AG10803 (cell line): Measurements from ENCODE around the gene CCDC61.

ENCODE experiments used
- DNase-seq: peaks from one replicate; pipeline ENCODE4 v3.0.0; 2010; ENCODE audit warnings: low read depth
- H3K4me3 ChIP-seq: 2 replicates; pipeline ENCODE4 v1.5.1; 2011; ENCODE audit warnings: mild to moderate bottlenecking, low read length, control low read depth
- TF ChIP-seq, protein P1 (sequence below): conservative IDR thresholded peaks from 2 replicates; pipeline ENCODE4 v1.5.1; 2011; ENCODE audit warnings: mild to moderate bottlenecking, low read length, control low read depth, inconsistent platforms

CCDC61 gene

GRCh38 chr19:46036744-46037128 is 41.5 kb downstream of the CCDC61 start:
- DNase-seq = no peak
- no peak overlapping the region for H3K4me3 ChIP-seq
- TF ChIP-seq, protein P1, sequence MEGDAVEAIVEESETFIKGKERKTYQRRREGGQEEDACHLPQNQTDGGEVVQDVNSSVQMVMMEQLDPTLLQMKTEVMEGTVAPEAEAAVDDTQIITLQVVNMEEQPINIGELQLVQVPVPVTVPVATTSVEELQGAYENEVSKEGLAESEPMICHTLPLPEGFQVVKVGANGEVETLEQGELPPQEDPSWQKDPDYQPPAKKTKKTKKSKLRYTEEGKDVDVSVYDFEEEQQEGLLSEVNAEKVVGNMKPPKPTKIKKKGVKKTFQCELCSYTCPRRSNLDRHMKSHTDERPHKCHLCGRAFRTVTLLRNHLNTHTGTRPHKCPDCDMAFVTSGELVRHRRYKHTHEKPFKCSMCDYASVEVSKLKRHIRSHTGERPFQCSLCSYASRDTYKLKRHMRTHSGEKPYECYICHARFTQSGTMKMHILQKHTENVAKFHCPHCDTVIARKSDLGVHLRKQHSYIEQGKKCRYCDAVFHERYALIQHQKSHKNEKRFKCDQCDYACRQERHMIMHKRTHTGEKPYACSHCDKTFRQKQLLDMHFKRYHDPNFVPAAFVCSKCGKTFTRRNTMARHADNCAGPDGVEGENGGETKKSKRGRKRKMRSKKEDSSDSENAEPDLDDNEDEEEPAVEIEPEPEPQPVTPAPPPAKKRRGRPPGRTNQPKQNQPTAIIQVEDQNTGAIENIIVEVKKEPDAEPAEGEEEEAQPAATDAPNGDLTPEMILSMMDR = no peak

DNA sequence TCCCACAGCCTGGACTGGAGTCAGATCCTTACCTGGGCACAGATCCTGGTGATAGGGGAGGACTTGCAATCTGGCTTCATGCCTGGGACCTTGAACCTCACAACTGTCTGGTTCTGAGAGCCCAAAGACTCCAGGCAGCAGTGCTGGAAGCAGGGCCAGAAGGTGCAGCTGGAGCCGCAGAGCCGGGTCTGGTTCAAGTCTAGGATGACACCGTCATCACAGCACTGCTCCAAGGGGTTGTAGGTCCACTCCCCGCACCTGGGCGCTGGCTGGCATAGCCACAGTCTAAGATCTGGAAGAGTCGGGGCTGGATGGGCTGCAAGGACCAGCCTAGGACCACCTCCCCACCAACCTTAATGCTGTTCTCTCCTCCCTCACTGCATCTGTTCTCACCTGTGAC is 44.9 kb downstream of the CCDC61 start:
- H3K4me3 ChIP-seq = no peak overlapping the region
- TF ChIP-seq, protein P1 = no peak
- DNase-seq = no peak

DNA sequence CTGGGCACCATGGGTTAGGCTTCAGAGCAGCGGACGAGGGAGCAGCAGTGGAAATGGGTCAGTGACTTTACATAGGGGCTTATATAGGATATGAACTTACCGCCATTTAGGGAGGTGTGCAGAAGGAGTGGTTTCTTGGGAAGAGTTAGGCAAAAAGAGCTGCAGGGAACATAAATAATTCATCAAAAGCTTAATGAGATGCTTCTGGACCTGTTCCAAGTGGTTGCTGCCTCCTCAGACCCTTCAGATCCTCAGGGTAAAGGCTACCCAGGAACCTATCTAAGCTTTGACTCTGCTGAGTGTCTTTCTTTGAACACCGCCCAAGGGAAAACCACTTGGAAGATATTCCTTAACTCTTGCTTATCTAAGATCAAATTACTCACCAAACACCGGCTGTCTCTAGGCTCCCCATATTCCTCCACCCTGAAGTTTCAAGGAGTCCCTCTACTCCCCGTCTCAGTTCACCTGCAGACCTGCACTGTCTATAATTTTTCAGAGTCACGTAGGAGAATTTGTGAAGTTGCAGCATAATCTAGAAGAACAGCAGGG is 45.8 kb downstream of the CCDC61 start, which contains the start of gene IGFL4:
IGFL4 (minus strand) TSS at position 51 of the 549 bp plus-strand sequence; CDS start at position 11, 40 bp downstream.
- no peak for DNase-seq
- TF ChIP-seq, protein P1 = no peak
- H3K4me3 ChIP-seq = no peak within 1 kb of the TSS

DNA sequence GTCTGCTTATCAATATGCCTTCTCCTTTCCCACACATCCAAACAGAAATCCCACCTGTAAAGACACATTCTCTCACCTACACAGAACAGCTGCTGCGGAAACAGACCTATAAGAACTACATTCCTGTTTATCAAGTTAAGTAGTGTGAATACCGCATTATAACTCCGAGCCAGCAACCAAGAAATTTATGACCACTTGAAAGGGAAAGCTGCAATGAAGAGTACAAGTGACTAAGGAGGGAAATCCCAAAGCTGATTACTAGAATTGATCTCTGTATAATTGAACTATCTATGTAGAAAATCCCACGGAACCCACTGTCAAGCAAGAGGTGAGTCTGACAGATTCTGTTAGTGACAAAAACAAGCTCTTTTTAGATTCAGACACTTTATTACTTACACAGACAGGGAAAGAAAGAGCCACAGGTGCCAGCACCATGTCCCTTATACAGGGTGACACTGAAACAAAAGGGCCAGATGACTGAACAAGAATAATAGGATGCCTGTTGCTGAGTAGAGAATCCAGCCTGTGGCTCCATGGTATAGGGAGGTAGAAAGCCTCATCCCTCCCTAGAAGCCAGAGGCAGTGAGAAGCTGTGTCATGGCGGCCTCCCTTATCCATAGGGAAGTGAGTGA is 47.1 kb downstream of the CCDC61 start:
- no peak for DNase-seq
- no peak overlapping the region for H3K4me3 ChIP-seq
- TF ChIP-seq, protein P1 = no peak

GRCh38 chr19:46043519-46043918 is 48.3 kb downstream of the CCDC61 start:
- no peak overlapping the region for H3K4me3 ChIP-seq
- DNase-seq = no peak
- TF ChIP-seq, protein P1 = no peak

DNA sequence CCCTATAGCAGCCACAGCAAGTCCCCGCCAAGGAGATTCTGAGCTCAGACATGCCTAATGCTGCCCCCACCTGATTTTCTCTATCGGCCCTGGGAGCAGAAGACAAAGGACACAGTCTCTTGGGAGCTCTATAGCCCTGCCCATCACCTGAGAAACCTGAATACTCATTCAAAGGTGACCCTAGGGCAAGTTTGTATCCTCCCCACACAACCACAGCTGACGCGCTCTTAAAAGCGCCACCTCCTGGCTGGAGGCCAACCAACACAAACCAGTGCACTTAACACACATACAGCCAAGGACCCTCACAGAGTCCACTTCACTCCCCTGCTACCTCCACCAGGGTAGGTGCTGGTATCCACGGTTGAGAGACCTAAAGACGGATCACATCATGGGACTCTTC is 54.3 kb downstream of the CCDC61 start:
- H3K4me3 ChIP-seq = no peak overlapping the region
- DNase-seq = no peak
- TF ChIP-seq, protein P1 = no peak

DNA sequence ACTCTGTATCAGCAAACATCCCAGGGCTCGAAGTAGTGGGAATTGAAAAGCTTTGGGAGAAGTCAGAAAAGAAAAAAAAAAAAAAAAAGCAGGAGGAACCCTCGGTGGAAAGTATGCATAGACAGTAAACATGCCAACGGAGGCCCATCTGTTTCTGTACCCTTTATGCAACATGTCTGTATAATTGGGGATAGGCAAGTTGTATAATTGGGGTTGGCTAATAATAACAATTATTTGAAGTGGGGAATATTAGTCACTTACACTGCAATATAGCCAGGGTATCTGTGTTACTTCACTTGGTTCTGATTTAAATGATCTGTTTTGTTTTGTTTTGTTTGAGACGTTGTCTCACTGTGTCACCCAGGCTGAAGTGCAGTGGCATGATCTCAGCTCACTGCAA is 57.6 kb downstream of the CCDC61 start:
- H3K4me3 ChIP-seq = no peak overlapping the region
- DNase-seq = no peak
- TF ChIP-seq, protein P1 = no peak
